ENCODE measurements around the gene SCYL2.
"Not testable (repeated sequence)": the region's sequence is repeated elsewhere in the genome, so short reads cannot be mapped to it uniquely, and the experiment has no call there.

The SCYL2 gene

DNA sequence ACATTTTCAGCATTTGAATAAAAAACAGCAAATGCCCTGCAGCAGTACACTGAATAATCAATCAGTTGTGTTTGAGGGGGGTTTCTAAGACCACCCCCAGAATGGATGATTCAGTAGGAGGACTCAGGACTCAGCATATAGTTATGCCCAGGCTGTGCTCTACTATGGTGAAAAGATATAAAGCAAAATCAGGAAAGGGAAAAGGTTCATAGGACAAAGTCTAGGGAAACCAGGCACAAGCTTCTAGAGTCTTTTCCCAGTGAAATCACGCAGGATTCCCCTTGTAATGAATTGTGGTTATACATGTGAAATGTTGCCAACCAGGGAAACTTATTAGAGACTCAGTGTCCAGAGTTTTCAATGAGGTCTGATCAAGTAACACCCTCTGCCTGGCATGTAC lies 64.9 kb downstream of the SCYL2 start:
- no peak for DNase-seq

DNA sequence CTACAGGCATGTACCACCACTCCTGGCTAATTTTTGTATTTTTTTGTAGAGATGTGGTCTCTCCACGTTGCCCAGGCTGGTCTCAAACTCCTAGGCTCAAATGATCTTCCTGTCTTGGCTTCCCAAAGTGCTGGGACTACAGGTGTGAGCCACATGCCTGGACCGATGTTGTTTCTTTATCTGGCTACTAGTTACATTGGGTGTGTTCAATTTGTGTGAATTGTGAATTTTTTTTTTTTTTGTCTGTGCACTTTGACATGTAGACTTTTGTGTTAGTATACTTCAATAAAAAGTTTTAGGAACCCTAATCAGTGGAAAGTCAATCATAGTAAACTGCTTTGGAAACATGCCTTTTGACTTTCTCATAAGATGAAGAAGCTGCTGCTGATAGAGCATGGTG lies 65.9 kb downstream of the SCYL2 start:
- no peak for DNase-seq

DNA sequence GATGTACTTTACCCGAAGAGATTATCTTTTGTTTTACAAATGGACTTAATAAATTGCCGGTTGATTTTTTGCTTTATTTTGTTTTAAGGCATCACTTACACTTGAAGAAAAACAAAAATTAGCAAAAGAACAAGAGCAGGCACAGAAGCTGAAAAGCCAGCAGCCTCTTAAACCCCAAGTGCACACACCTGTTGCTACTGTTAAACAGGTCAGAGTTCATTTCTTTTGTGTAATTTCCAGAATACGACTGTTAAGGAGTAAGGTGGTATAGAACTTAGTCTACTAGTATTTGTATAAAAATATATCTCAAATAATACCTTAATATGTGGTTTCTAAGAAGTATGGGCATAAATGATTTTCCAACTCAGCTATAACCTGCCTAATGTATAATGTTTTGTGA lies 70.3 kb downstream of the SCYL2 start:
- DNase-seq = no peak

DNA sequence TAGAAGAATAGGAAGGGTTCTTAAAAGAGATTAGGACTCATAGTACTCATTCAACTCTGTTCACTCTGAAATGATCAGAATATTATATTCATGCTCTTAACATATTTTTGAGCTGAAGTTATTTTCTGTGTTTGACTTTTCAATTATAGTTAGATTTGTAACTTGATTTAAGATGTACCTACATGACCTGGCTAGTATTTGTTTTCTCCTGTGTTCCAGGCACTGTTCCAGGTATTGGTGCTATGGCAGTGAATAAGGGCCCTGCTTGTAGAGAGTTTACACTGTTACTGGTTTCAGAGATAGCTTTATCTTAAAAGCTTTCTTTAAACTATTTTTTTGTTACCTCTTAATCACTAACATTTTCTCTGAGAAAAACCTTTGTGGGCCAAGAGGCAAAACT lies 70.8 kb downstream of the SCYL2 start:
- no peak for DNase-seq

DNA sequence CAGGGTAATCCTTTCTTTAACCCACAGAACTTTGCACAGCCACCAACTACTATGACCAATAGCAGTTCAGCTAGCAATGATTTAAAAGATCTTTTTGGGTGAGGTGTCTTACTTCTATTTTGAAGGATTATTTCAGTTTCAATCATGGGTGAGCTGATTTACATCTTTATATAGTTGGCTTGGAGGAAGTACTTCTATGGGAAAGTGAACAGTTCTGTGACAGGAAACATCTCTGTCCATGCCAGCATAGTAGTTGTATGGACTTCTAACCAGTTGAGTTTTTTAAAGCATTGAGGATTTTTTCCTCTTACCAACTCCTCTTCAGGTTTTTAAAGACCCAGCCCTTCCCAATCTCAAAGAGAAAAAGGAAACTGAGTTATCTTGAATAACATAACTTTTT lies 72.1 kb downstream of the SCYL2 start:
- DNase-seq = no peak

DNA sequence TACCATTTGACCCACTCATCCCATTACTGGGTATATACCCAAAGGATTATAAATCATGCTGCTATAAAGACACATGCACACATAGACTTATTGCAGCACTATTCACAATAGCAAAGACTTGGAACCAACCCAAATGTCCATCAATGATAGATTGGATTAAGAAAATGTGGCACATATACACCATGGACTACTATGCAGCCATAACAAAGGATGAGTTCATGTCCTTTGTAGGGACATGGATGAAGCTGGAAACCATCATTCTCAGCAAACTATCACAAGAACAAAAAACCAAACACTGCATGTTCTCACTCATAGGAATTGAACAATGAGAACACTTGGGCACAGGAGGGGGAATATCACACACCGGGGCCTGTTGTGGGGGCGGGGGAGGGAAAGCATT lies 75.9 kb downstream of the SCYL2 start:
- not testable (repeated sequence) for DNase-seq

DNA sequence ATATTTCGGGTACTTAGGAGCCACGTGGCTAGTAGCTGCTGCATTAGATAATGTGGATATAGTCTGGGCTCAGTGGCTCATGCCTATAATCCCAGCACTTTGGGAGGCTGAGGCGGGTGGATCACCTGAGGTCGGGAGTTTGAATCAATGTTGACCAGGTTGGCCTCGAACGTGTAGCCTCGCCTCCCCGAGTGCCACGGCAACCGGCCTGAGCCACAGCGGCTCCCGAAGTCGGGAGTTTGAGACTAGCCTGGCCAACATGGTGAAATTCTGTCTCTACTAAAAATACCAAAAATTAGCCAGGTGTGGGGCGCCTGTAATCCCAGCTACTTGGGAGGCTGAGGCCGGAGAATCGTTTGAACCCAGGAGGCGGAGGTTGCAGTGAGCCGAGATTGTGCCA lies 77.4 kb downstream of the SCYL2 start:
- DNase-seq = not testable (repeated sequence)

DNA sequence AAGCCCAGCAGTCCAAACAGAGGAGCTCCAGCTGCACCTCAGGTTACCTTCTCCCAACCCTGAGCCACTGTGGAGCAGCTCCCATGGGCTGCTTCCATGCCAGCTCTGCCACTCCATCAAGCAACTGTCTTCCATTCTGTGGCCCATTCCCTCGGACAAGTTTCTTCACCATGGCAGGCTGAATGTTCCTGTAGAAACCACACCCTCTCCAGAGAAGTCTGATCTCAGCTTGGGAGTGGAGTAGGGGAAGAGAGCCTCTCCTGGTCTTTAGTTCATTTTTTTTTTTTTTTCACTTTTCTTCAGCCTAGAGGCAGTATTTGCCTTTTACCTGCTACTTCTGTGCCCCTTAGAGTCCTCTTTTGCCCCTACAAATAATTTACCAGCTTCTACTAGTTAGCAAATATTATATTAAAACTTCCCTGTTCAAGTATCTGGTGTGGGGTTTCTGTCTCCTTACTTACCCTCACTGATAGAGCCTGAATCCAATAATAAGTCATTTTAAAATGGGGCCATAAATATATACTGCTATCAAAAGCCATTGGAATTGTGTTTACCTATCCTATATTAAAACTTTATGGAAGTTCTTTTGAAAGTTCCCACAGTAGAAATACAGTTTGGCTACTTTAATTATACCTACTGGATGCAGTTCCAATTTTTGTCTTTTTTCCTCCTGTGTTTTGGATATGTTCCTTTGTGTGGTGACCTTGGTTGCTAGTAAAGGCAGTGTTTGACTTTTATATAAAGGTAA lies 78.2 kb downstream of the SCYL2 start:
- DNase-seq = no peak

DNA sequence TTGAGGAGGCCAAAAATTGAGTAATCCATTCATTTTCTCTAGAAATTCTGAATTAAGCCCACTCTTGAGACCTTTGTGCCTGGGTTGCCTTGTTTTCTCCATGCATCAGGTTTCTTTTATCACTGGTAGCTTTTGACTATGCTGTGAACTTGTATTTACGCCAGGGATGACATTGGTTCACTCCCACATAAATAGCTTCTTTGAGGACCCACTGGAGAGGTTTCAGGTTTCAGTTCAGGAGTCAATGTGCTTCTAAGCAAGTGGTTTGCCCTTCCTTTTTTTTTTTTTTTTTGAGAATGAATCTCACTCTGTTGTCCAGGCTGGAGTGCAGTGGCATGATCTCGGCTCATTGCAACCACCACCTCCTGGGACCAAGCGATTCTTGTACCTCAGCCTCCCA lies 79.7 kb downstream of the SCYL2 start:
- no peak for DNase-seq

DNA sequence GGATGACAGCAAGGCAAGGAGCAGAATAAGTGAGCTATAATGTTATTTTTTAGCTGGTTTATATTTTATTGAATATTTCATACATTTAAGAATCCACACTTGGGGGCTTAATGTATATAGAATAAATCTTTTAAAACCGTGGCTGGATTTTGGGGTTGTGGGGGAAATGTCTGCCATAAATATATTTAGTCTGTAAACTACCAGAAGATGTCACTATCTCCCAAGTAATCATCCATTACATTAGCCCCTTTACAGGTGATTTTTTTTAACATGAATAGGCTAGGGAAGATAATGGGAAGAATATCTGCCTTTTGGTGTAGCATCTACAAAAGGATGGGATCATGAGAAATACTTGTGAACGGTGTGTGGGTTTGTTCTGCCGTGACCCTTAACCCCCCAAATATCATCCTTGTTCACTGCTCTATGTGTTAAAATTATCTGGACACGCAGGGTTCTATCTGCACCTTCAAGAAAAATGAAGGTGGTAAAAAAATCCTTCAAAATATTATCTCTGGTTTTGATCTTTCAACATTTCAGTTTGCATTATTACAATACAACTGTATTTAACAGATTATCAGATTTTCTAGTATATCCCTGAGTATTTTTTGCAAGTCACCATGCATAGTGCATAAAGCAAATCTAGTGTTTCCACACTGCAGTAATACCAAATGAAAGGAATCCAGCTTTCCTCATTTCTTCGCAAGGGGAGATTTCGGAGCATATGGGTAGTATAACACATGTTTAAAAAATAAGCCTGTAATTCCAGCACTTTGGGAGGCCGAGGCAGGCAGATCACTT lies 81.9 kb downstream of the SCYL2 start:
- DNase-seq = no peak

DNA sequence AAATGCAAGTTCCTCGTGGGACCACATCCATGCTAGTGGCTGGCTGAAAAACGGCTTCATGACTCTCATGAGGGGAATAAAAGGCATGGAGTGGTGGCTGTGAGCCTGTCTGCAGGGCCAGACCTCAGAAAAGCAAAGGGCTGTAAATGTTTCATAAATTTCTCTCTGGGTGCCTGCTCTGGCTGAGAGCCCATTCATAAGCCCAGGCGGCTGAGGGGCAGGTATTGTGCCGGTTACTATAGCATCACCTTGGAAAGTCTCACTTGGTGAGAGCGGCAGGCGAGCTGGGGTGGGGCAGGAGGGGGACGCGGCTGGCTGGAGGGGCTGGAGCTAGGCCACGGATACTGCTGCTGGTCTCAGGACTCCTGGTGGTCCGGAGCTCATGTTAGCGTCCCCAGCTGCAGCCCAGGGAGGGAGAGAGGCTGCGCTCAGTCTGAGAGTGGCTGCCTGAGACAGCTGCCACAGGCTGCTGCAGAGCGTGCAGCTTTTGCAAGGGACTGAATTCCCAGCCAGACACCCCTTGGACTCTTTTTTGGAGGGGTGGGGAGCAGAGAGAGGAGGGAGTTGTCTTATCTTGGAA lies 89.8 kb downstream of the SCYL2 start, which contains the start of gene SLC17A8:
Gene SLC17A8 (plus strand): TSS at position 431 of the 580 bp plus-strand sequence. CDS start 318 bp downstream, outside the sequence.
- DNase-seq = no peak

DNA sequence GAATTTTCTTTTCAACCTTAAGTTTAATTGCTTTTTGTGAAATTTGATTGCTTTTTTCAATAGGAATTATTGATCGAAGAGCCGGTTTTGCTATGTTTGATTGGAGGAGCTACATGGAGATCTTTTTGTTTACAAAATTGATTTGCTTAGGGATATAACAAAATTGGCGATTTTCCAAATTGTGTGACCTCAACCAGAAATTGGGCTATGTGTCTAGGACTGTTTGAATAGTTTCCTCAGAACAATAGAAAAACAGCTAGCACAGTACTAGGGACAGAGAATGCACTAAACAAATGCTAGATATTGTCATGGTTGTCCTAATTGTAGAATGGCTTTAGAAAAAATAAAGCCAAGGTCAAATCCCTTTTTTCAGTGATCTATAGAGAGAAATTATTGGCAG lies 92.3 kb downstream of the SCYL2 start:
- no peak for DNase-seq

DNA sequence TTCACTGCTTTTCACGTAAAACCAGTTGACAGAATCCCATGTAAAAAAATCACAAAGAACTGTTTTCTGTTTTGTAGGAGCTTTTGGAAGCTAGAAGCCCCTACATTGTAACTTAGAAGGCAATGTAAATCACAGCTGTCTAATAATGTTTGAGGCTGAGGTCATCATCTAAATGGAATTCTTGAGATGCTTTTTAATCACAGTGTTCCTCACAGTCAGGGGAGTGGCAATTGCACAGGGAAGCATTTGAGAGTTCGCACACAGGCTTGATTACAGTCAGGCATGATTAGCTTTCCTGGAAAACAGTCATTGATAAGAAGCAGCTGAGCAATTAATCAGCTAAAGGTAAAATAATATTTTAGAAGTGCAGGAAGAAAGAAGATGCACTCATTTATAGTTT lies 92.8 kb downstream of the SCYL2 start:
- DNase-seq = no peak

DNA sequence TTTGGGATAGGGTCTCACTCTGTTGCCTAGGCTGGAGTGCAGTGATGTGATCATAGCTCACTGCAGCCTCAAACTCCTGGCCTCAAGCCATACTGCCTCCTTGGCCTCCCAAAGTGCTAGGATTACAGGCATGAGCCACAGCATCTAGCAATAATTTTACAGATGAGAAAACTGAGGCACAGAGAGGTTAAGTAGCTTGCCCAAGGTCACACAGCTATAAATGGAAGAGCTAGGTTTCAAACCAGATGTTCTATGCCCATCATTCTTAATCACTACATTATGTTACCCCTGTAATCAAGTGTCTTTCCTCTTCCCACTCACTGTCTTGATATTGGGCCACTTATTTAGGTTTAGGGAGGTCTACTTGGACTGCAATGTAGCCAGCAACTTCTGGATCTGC lies 93.5 kb downstream of the SCYL2 start:
- no peak for DNase-seq

DNA sequence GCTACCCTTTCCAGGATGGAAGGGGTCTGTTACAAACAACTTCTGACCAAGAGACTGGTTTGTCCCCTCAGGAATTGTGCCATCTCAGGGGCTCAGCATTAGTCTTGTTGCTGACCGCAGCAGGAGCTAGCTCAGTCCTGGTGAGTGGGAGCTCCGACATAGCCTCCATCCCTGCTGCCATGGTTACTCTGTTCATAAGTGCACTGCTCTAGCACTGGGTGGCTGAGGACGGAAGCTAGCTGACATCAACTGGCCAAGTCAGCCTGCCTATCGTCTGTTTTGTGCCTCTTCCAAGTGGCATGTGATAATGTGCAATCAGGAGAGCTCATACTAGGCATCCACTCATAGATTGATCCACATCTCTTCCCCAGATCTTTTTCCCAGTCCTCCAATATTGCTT lies 97.3 kb downstream of the SCYL2 start:
- no peak for DNase-seq

DNA sequence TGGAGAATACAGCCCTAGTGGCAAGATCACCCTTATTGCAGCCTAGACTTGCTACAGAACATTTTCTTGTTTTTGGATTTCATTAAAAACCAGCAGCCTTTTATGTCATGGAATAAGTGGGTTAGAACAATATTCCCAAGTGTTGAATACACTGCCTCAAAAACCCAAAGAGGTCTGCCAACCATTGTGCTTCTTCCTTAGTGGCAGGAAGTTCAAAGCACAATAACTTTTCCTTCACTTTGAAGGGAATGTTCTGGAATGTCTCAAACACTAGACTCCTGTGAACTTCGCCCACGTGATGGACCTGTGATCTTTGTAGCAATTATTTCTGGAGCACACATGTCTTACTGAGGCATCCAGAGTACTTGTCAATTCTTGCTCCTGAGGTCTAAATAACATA lies 98.4 kb downstream of the SCYL2 start:
- no peak for DNase-seq

DNA sequence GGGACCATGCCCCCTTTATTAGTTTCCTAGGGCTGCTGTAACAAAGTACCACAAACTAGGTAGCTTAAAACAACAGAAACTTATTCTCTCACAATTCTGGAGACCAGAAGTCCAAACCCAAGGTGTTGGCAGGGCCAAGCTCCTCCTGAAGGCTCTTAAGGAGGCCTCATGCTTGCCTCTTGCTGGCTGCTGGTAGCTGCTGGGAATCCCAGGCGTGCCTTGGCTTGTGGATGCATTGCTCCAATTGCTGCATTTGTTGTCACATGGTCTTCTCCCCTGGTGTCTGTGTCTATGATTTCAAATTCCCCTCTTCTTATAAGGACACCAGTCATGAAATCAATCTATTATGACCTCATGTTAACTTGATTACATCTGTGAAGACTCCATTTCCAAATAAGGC lies 101.1 kb downstream of the SCYL2 start:
- no peak for DNase-seq

DNA sequence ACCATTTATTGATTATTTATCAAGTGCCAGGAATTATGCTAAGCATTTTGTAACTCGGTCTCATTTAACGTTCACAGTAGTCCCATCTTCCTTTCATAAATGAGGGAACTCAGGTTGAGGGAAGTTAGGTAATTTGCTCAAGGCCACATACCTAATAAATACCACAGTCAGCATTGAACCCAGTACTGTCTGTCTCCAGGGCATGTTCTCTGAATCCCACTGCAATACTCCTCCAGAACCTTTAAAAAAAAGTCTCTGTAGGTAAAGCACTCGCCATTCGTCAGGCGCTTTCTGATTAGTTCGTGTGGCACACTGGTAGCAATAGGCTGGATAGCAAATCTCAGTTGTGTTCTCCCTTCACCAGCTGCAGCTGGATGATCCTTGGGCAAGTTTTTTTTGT lies 104.2 kb downstream of the SCYL2 start:
- DNase-seq = no peak

DNA sequence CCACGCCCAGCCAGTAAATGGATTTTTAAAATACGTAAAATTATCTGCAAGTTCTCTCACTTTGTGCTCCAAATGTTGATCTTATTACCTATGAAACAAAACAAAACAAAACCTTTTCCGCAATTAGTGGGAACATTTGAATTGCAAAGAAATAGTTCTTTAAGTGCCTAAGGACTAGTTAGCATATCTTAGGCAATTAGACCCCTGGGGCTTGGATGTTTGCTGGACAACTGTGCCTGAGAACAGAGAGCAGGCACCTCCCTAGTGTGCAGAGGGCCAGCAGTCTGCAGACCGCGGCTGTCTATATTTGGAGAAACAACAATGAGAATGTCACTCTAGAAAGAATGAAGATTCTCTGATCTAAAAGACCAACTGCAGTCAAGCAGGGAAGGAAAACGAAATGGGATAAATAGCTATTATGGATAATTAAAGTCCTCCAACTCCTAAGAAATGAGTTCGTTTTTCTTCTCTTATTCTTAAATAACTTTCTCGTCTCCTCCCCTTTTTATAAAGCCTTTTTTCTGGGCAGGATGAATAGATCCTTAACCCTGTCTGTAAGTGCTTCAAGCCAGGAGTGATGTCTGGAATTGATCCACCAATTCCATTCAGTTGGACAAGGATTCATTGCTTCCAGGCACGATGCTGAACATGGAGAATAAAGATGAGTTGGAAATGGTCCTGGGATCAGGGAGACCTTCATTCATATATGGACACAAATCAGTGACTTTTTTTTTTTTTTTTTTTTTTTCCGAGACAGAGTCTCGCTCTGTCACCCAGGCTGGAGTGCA lies 106.1 kb downstream of the SCYL2 start:
- DNase-seq = no peak

DNA sequence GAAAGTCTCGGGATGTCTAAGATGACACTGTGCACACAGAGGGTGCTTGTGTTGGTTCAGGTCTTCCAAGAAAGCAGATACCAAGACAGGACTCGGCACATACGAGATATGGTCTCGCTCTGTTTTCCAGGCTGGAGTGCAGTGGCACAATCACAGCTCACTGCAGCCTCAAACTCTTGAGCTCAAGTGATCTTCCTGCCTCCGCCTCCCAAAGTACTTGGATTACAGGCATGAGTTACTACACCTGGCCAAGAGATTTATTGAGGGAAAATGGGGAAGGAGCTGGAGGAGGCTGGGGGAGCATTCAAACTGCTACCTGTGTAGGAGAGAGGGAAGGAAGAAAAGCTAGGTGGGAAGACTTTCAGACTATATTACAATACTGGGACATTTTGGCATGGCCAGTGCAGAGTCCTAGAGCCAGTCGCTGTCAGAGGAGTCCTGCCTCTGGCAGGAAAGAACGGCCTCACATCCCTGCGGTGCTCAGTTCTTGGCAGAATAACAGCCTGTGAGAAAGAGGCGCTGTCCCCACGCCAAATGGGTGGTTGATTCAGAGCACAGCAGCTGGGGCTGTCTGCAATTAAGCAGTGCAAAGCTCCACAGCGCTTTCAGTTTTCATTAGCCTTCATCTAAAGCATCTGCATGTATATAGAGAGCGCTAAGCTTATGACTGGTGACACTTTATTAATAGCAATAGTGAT lies 108.2 kb downstream of the SCYL2 start:
- no peak for DNase-seq

DNA sequence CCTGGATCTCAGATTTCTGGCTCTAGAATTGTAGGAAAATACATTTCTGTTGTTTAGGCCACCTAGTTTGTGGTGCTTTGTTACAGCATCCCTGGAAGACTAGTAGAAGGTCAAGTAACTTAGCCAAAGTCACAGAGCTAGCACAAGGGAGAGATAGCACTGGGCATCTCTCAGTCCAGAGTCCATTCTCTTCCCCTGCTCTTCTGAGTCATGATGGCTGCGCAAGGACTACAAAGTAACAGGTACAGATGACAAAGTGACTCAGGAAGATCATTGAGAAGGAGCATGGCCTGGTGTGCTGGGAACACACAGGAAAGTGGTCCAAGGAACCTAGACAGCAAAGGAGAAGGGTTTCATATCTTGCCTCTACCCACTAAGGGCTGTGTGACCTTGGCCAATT lies 109.2 kb downstream of the SCYL2 start:
- no peak for DNase-seq

DNA sequence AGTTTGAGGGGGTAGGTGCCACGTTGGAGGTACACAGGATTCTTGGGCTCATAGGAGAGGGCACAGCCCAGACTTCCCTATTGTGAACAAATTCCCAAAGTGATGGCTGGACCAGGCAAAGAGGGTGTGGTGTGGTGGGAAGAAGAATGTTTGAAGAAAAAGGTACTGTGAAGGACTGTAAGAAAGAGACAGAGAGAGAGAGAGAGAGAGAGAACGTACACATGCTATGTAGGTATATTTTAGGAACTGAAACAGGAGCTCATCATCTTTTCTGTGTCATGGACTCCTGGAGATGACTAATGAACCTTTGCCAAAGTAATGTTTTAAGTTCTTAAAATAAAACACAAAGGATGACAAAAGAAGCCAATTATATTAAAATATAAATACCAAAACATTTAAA lies 114.4 kb downstream of the SCYL2 start:
- no peak for DNase-seq

DNA sequence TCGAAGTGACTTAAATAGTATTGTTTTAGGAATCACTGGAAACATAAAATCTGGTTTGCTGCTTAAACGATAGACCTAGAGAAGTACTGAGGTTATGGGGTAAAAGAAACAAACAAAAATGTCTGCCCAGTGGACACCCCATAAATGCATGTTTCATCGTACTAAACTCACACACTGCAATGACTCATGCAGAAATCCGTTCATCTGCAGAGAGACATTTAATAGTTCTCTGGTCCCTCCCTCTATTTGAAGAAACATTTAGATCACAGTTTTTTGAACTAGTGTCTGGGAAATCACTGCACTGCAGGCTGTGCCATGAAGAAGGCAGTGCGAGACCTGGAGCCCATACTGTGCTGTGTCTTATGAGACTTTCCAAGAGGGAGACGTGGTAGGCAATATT lies 115.4 kb downstream of the SCYL2 start:
- no peak for DNase-seq
